Thyroid gland (tissue), 4 donors: Measurements from ENCODE around the gene APOL3.

Experiments
- POLR2A ChIP-seq, 2 donors: fragments of 450-650 bp; IDR thresholded peaks; one replicate each; pipeline ENCODE4 v1.6.1; 2017; ENCODE audit warnings: antibody characterized with exemption in 2 of 2, mild to moderate bottlenecking in 2 of 2, moderate library complexity in 1 of 2
- TF ChIP-seq, protein P1 (sequence below), 6 experiments: fragments of 200-600 bp in 3 of 6; fragments of 450-650 bp in 3 of 6; sonication (generic) in 3 of 6; IDR thresholded peaks; one replicate each; pipeline ENCODE4 v1.5.1; 2016 to 2019; ENCODE audit warnings: antibody characterized with exemption in 6 of 6, mild to moderate bottlenecking in 2 of 6, inconsistent platforms in 1 of 6, moderate library complexity in 1 of 6

DNA sequence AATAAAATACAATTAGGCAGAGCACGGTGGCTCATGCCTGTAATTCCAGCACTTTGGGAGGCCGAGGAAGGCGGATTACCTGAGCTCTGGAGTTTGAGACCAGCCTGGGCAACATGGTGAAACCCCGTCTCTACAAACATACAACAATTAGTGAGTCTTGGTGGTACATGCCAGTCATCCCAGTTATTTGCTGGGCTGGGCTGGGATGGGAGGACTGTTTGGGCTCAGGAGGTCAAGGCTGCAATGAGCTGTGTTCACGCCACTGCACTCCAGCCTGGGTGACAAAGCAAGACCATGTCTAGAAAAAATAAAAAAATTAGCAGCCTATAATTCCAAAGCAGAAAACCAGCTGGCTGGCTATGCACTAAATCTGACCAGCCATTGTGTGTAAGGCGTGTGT, 35.1 kb downstream of the APOL3 start:
- TF ChIP-seq, protein P1, sequence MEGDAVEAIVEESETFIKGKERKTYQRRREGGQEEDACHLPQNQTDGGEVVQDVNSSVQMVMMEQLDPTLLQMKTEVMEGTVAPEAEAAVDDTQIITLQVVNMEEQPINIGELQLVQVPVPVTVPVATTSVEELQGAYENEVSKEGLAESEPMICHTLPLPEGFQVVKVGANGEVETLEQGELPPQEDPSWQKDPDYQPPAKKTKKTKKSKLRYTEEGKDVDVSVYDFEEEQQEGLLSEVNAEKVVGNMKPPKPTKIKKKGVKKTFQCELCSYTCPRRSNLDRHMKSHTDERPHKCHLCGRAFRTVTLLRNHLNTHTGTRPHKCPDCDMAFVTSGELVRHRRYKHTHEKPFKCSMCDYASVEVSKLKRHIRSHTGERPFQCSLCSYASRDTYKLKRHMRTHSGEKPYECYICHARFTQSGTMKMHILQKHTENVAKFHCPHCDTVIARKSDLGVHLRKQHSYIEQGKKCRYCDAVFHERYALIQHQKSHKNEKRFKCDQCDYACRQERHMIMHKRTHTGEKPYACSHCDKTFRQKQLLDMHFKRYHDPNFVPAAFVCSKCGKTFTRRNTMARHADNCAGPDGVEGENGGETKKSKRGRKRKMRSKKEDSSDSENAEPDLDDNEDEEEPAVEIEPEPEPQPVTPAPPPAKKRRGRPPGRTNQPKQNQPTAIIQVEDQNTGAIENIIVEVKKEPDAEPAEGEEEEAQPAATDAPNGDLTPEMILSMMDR (IDR thresholded peaks at IDR 0.05), result no peak
- TF ChIP-seq POLR2A (IDR thresholded peaks at IDR 0.05), result no peak
